HEK293 (cell line): ENCODE measurements around the gene NME5.

Experiments used
- KLF10 ChIP-seq: fragments of 450-650 bp; IDR thresholded peaks from 2 replicates; pipeline ENCODE4 v1.5.1; 2018; ENCODE audit warnings: missing biosample characterization, mild to moderate bottlenecking, missing genetic modification characterization
- REPIN1 ChIP-seq: fragments of 450-650 bp; formaldehyde crosslinking; IDR thresholded peaks from 2 replicates; pipeline ENCODE4 v1.5.1; 2017; ENCODE audit warnings: missing biosample characterization, missing genetic modification characterization, low read depth
- ZNF2 ChIP-seq: fragments of 450-650 bp; formaldehyde crosslinking; IDR thresholded peaks from 2 replicates; pipeline ENCODE4 v1.5.1; 2016; ENCODE audit warnings: missing biosample characterization, missing genetic modification characterization
- ZNF335 ChIP-seq: fragments of 450-650 bp; formaldehyde crosslinking; conservative IDR thresholded peaks from 2 replicates; pipeline ENCODE4 v1.5.1; 2016; ENCODE audit warnings: missing biosample characterization, missing genetic modification characterization
- ZNF510 ChIP-seq: fragments of 450-650 bp; formaldehyde crosslinking; IDR thresholded peaks from 2 replicates; pipeline ENCODE4 v1.5.1; 2018; ENCODE audit warnings: mild to moderate bottlenecking, missing genetic modification characterization, missing biosample characterization; ENCODE audit not compliant: insufficient replicate concordance
- ZSCAN23 ChIP-seq: fragments of 450-650 bp; formaldehyde crosslinking; IDR thresholded peaks from 2 replicates; pipeline ENCODE4 v1.5.1; 2016; ENCODE audit warnings: missing biosample characterization, missing genetic modification characterization
- TF ChIP-seq, protein P1 (sequence below): fragments of 450-650 bp; formaldehyde crosslinking; IDR thresholded peaks from 2 replicates; pipeline ENCODE4 v1.5.1; 2016; ENCODE audit warnings: missing biosample characterization, missing genetic modification characterization
- TF ChIP-seq, protein P2 (sequence below): fragments of 450-650 bp; formaldehyde crosslinking; IDR thresholded peaks from 2 replicates; pipeline ENCODE4 v1.5.1; 2016; ENCODE audit warnings: missing biosample characterization, missing genetic modification characterization

DNA sequence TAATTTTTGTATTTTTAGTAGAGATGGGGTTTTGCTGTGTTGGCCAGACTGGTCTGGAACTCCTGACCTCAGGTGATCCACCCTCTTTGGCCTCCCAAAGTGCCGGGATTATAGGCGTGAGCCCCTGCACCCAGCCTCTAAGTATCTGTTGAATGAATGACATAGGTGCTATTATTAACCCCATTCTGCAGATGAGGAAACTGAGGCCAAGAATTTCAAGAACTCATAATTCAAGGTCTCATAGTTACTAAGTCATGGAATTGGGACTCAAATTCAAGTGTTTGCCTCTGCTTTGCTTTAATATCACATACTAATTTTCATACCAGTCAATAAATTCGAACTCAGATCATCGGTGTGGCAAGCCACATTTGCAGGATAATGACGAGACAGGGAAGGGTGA is 41.6 kb upstream of the NME5 start:
- TF ChIP-seq ZNF2 (tag by site-specific recombination) (no peak), KLF10 (no peak), REPIN1 (tag by site-specific recombination) (no peak), ZNF510 (tag by site-specific recombination) (no peak), ZNF335 (tag by site-specific recombination) (no peak), ZSCAN23 (no peak)
- TF ChIP-seq, protein P1, sequence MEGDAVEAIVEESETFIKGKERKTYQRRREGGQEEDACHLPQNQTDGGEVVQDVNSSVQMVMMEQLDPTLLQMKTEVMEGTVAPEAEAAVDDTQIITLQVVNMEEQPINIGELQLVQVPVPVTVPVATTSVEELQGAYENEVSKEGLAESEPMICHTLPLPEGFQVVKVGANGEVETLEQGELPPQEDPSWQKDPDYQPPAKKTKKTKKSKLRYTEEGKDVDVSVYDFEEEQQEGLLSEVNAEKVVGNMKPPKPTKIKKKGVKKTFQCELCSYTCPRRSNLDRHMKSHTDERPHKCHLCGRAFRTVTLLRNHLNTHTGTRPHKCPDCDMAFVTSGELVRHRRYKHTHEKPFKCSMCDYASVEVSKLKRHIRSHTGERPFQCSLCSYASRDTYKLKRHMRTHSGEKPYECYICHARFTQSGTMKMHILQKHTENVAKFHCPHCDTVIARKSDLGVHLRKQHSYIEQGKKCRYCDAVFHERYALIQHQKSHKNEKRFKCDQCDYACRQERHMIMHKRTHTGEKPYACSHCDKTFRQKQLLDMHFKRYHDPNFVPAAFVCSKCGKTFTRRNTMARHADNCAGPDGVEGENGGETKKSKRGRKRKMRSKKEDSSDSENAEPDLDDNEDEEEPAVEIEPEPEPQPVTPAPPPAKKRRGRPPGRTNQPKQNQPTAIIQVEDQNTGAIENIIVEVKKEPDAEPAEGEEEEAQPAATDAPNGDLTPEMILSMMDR: no peak
- TF ChIP-seq, protein P2, sequence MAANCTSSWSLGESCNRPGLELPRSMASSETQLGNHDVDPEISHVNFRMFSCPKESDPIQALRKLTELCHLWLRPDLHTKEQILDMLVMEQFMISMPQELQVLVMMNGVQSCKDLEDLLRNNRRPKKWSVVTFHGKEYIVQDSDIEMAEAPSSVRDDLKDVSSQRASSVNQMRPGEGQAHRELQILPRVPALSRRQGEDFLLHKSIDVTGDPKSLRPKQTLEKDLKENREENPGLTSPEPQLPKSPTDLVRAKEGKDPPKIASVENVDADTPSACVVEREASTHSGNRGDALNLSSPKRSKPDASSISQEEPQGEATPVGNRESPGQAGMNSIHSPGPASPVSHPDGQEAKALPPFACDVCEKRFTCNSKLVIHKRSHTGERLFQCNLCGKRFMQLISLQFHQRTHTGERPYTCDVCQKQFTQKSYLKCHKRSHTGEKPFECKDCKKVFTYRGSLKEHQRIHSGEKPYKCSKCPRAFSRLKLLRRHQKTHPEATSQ: no peak
